H1 (cell line): ENCODE data around the gene PCDHB16. TPM values are rescaled to one million over a fixed set of nuclear protein-coding genes. Genes with fewer than 3 reads are reported as not detected.

ENCODE experiments used
- CTCF ChIA-PET: fragments of 300-600 bp; sonication (Branson Sonifier 250); formaldehyde crosslinking; loops from one replicate; lab custom pipeline; 2021; ENCODE audit not compliant: partially characterized antibody; lab: Charles Lee
- POLR2A ChIA-PET: fragments of 300-600 bp; sonication (Branson Sonifier 250); formaldehyde crosslinking; loops from one replicate; lab custom pipeline; 2021; ENCODE audit warnings: inconsistent platforms; ENCODE audit not compliant: partially characterized antibody; lab: Charles Lee
- DNase-seq, 2 experiments: peaks; one replicate each; pipeline versions ENCODE4 v3.0.0 to v3.0.0-alpha.2; 2010 to 2022; ENCODE audit warnings: low spot score in 2 of 2, low read depth in 1 of 2, mixed read lengths in 1 of 2
- FAIRE-seq: peaks from 2 replicates; lab custom pipeline; 2011; peaks lifted over from hg19 to GRCh38; lab: Jason Lieb, UNC
- H2AFZ ChIP-seq: 2 replicates; pipeline ENCODE4 v1.8.1; 2012; ENCODE audit warnings: low read length, inconsistent platforms
- H2AK5ac ChIP-seq: 2 replicates; pipeline ENCODE4 v1.6.1; 2013; ENCODE audit warnings: low read depth, low read length
- H2BK120ac ChIP-seq: replicated peaks from 2 replicates; pipeline ENCODE3; 2013; ENCODE audit warnings: low read depth, low read length, inconsistent platforms
- H2BK12ac ChIP-seq: 2 replicates; pipeline ENCODE4 v1.6.1; 2013; ENCODE audit warnings: low read depth, low read length
- H2BK15ac ChIP-seq: 2 replicates; pipeline ENCODE4 v1.6.1; 2013; ENCODE audit warnings: low read length
- H2BK20ac ChIP-seq: 2 replicates; pipeline ENCODE4 v1.6.1; 2013; ENCODE audit warnings: low read length
- H2BK5ac ChIP-seq: 2 replicates; pipeline ENCODE4 v1.6.1; 2013; ENCODE audit warnings: low read depth, low read length
- H3K14ac ChIP-seq: 2 replicates; pipeline ENCODE4 v1.6.1; 2013; ENCODE audit warnings: inconsistent platforms; ENCODE audit not compliant: insufficient read length
- H3K18ac ChIP-seq: 2 replicates; pipeline ENCODE4 v1.6.1; 2013; ENCODE audit warnings: low read length; ENCODE audit errors: extremely low read depth
- H3K23ac ChIP-seq: 2 replicates; pipeline ENCODE4 v1.6.1; 2013; ENCODE audit warnings: inconsistent platforms; ENCODE audit not compliant: insufficient read length
- H3K23me2 ChIP-seq: 2 replicates; pipeline ENCODE4 v1.6.1; 2013; ENCODE audit warnings: low read depth, low read length
- H3K27ac ChIP-seq: 2 replicates; pipeline ENCODE4 v1.6.1; 2011; ENCODE audit warnings: low read depth, low read length, inconsistent platforms
- H3K27me3 ChIP-seq, 4 experiments: replicated peaks in 1 of 4; 1 replicate in 1 of 4; 2 replicates in 3 of 4; pipeline versions ENCODE4 v1.6.1 to v1.8.1; 2011 to 2013; ENCODE audit warnings: low read length in 3 of 4, mild to moderate bottlenecking in 3 of 4, inconsistent platforms in 2 of 4, mixed read lengths in 2 of 4, moderate library complexity in 1 of 4; ENCODE audit not compliant: control insufficient read depth in 3 of 4, insufficient read depth in 3 of 4; ENCODE audit errors: extremely low read depth in 1 of 4
- H3K36me3 ChIP-seq, 4 experiments: 2 replicates each; pipeline versions ENCODE4 v1.6.1 to v1.8.1; 2011 to 2013; ENCODE audit warnings: mild to moderate bottlenecking in 4 of 4, low read length in 3 of 4, moderate library complexity in 2 of 4, control low read depth in 1 of 4, inconsistent platforms in 1 of 4; ENCODE audit not compliant: insufficient read depth in 4 of 4, control insufficient read depth in 2 of 4
- H3K4ac ChIP-seq: replicated peaks from 2 replicates; pipeline ENCODE3; 2013; ENCODE audit warnings: low read length, low read depth, mixed read lengths, inconsistent platforms; ENCODE audit not compliant: insufficient read length
- H3K4me1 ChIP-seq, 4 experiments: replicated peaks in 1 of 4; 1 replicate in 1 of 4; 2 replicates in 3 of 4; pipeline versions ENCODE4 v1.6.1 to v1.8.1; 2011 to 2013; ENCODE audit warnings: low read length in 3 of 4, inconsistent platforms in 2 of 4, mixed read lengths in 1 of 4; ENCODE audit not compliant: insufficient read depth in 4 of 4, control insufficient read depth in 3 of 4
- H3K4me2 ChIP-seq, 2 experiments: 2 replicates each; pipeline versions ENCODE4 v1.6.1 to v1.8.1; 2011 to 2013; ENCODE audit warnings: low read depth in 2 of 2, low read length in 2 of 2, control low read depth in 1 of 2, inconsistent platforms in 1 of 2, mild to moderate bottlenecking in 1 of 2; ENCODE audit not compliant: insufficient read depth in 1 of 2
- H3K4me3 ChIP-seq, 4 experiments: fragments of 200-600, 300-600 bp in 1 of 4; sonication (generic), shearing (Covaris generic), sonication (Bioruptor Twin) in 1 of 4; 2 replicates each; pipeline versions ENCODE4 v1.5.1 to v1.8.1; 2011 to 2016; ENCODE audit warnings: low read length in 4 of 4, low read depth in 3 of 4, control low read depth in 2 of 4, inconsistent platforms in 2 of 4, mild to moderate bottlenecking in 2 of 4, mixed read lengths in 1 of 4, moderate library complexity in 1 of 4; ENCODE audit not compliant: insufficient read depth in 2 of 4; ENCODE audit errors: extremely low read depth in 1 of 4
- H3K56ac ChIP-seq: replicated peaks from 2 replicates; pipeline ENCODE3; 2013; ENCODE audit warnings: low read depth, mild to moderate bottlenecking, mixed read lengths, low read length, inconsistent platforms; ENCODE audit not compliant: insufficient read length
- H3K79me1 ChIP-seq: 2 replicates; pipeline ENCODE4 v1.6.1; 2013; ENCODE audit warnings: low read depth, low read length, control low read depth
- H3K79me2 ChIP-seq, 2 experiments: 2 replicates each; pipeline versions ENCODE4 v1.6.1 to v1.8.1; 2012 to 2013; ENCODE audit warnings: low read length in 2 of 2, mild to moderate bottlenecking in 2 of 2, inconsistent platforms in 1 of 2; ENCODE audit not compliant: insufficient read depth in 2 of 2, control insufficient read depth in 1 of 2
- H3K9ac ChIP-seq, 4 experiments: replicated peaks in 1 of 4; 1 replicate in 1 of 4; 2 replicates in 3 of 4; pipeline versions ENCODE4 v1.6.1 to v1.8.1; 2011 to 2013; ENCODE audit warnings: low read depth in 3 of 4, low read length in 3 of 4, control low read depth in 2 of 4, mild to moderate bottlenecking in 2 of 4, moderate library complexity in 2 of 4, inconsistent platforms in 1 of 4; ENCODE audit errors: extremely low read depth in 1 of 4
- H3K9me3 ChIP-seq, 2 experiments: 2 replicates each; pipeline versions ENCODE4 v1.6.1 to v1.8.1; 2012 to 2013; ENCODE audit warnings: mild to moderate bottlenecking in 2 of 2, moderate library complexity in 2 of 2, control low read depth in 1 of 2, inconsistent platforms in 1 of 2, low read depth in 1 of 2, low read length in 1 of 2, mixed read lengths in 1 of 2; ENCODE audit not compliant: insufficient read depth in 2 of 2
- H4K20me1 ChIP-seq, 2 experiments: replicated peaks in 1 of 2; 2 replicates each; pipeline versions ENCODE3 to v1.8.1; 2011 to 2013; ENCODE audit warnings: inconsistent platforms in 2 of 2, low read length in 2 of 2, mild to moderate bottlenecking in 1 of 2; ENCODE audit not compliant: insufficient read depth in 2 of 2, control insufficient read depth in 1 of 2
- H4K5ac ChIP-seq: 2 replicates; pipeline ENCODE4 v1.6.1; 2013; ENCODE audit warnings: low read length, low read depth, mixed read lengths, inconsistent platforms; ENCODE audit not compliant: insufficient read length
- H4K8ac ChIP-seq: 2 replicates; pipeline ENCODE4 v1.8.0; 2013; ENCODE audit warnings: mild to moderate bottlenecking, moderate library complexity, low read length, inconsistent platforms; ENCODE audit not compliant: insufficient read depth; ENCODE audit errors: extremely low read depth
- H4K91ac ChIP-seq: replicated peaks from 2 replicates; pipeline ENCODE3; 2013; ENCODE audit warnings: low read length, mixed read lengths, inconsistent platforms; ENCODE audit not compliant: insufficient read length
- NRF1 ChIP-seq: IDR thresholded peaks from 2 replicates; pipeline ENCODE4 v1.6.1; 2011; ENCODE audit warnings: mild to moderate bottlenecking, low read depth, low read length, improper control_type of control experiment
- WGBS, 2 experiments: shearing (Covaris generic) in 1 of 2; methylation state at CpG; one replicate each; pipeline versions ENCODE4 v1.1.6 to v1.1.7; 2013 to 2015; ENCODE audit warnings: low lambda C conversion rate in 2 of 2, mixed read lengths in 2 of 2, inconsistent platforms in 1 of 2, low coverage in 1 of 2, missing lambda C conversion rate in 1 of 2; ENCODE audit not compliant: insufficient replicate concordance in 2 of 2, insufficient coverage in 1 of 2, insufficient read length in 1 of 2; ENCODE audit errors: extremely low coverage in 1 of 2, missing lambda C conversion rate in 1 of 2; 5-methylcytosine and 5-hydroxymethylcytosine counted together
- polyA plus RNA-seq, 7 experiments: library from polyadenylated mRNA; depleted of rRNA in 3 of 7; stranded (reverse) in 5 of 7; unstranded in 2 of 7; fragments of >200 nt in 5 of 7; fragments of 200-250 nt in 2 of 7; gene quantifications; 1 replicate in 5 of 7; 2 replicates in 1 of 7; 4 replicates in 1 of 7; pipeline versions ENCODE4 v1.2.1 to v1.2.3, GENCODE V29; 2011 to 2013; ENCODE audit warnings: missing spikeins in 2 of 7, mixed read lengths in 2 of 7
- total RNA-seq: library from RNA; stranded (reverse); fragmentation: NEBNext Ultra II Directional; extraction: Animal tissue kit (Norgen Biotek cat#: 25700); gene quantifications from 2 replicates; pipeline ENCODE4 v1.2.1, GENCODE V29; 2021

The PCDHB16 gene
- total and polyA plus RNA-seq, 2 of the 8 experiments (the other 6 are each of a cell fraction or from before 2014, with no cell fraction given), result 2.2 to 5.2 TPM

- no peak for DNase-seq
- Histone ChIP-seq H3K14ac (no peak overlapping the region), H3K27ac (no peak overlapping the region), H2BK120ac (no peak overlapping the region), H4K20me1 (no peaks in the 10 kb centered on the region), H4K8ac (no peak overlapping the region; the same call in 1 of the 2 replicates), H3K79me1 (no peaks in the 10 kb centered on the region), H3K9ac (no peak overlapping the region), H3K4me3 (no peak overlapping the region), H3K79me2 (no peaks in the 10 kb centered on the region), H2AFZ (no peak overlapping the region), H2BK20ac (no peak overlapping the region), H2BK15ac (no peak overlapping the region), H2AK5ac (no peak overlapping the region), H3K23ac (no peak overlapping the region), H3K4me1 (no peaks in the 10 kb centered on the region), H3K23me2 (no peaks in the 10 kb centered on the region), H4K91ac (no peak overlapping the region), H2BK12ac (no peak overlapping the region), H3K56ac (no peak overlapping the region), H3K36me3 (no peaks in the 10 kb centered on the region), H4K5ac (no peak overlapping the region), H3K4ac (no peak overlapping the region), H3K18ac (no peak overlapping the region), H3K9me3 (peaks cover 5 to 11% of the 10 kb centered on the region in 2 experiments; a peak in 2 of 4 replicates), H3K4me2 (no peak overlapping the region), H3K27me3 (no peaks in the 10 kb centered on the region), H2BK5ac (no peak overlapping the region)
- POLR2A ChIA-PET, result interaction anchor here (0.8 kb wide), 1 partner anchor 15 kb away, joined by 3 read pairs; no protein-coding TSS in a partner anchor
- TF ChIP-seq NRF1, result no peak
- FAIRE-seq, result no peak
- 90% methylated on average over 33 of the region's 33 CpGs; no CpG with 5 or more reads in 1 of the 2 experiments for WGBS, 2 experiments
- CTCF ChIA-PET, result interaction anchor here (0.6 to 1.9 kb wide), 15 partner anchors 9 to 402 kb away, joined by 3 to 9 read pairs (median 4); partner anchors contain the start of genes PCDHB10, PCDHB11, PCDHB12 and PCDHB16
Measured at GRCh38 chr5:141150224-141150992, 31.8 kb upstream of the PCDHB16 start.
